GM12878 (cell line): ENCODE measurements around the gene FGFR1OP2.
"Not testable (repeated sequence)": the region's sequence is repeated elsewhere in the genome, so short reads cannot be mapped to it uniquely, and the experiment has no call there.

Source experiments
- CTCF ChIP-seq, 3 experiments: IDR thresholded peaks in 2 of 3; conservative IDR thresholded peaks in 1 of 3; 2 replicates each; pipeline ENCODE4 v1.5.1; 2011; ENCODE audit warnings: low read depth in 3 of 3, low read length in 3 of 3, mild to moderate bottlenecking in 3 of 3, control low read depth in 2 of 3, moderate library complexity in 2 of 3, inconsistent platforms in 1 of 3, mixed read lengths in 1 of 3; ENCODE audit not compliant: control insufficient read depth in 2 of 3, insufficient read depth in 1 of 3; ENCODE audit errors: extremely low read depth in 1 of 3
- MYC ChIP-seq: IDR thresholded peaks from 2 replicates; pipeline ENCODE4 v1.6.1; 2011; ENCODE audit warnings: mild to moderate bottlenecking, low read length, moderate library complexity, inconsistent platforms; ENCODE audit not compliant: insufficient read depth, insufficient replicate concordance, insufficient read length, severe bottlenecking
- POLR2A ChIP-seq: IDR thresholded peaks from 2 replicates; pipeline ENCODE4 v1.6.1; 2011; ENCODE audit warnings: low read depth, mild to moderate bottlenecking, low read length
- RELA ChIP-seq: fragments of 450-650 bp; IDR thresholded peaks from 2 replicates; pipeline ENCODE4 v1.8.0; 2014; ENCODE audit warnings: borderline replicate concordance; ENCODE audit not compliant: partially characterized antibody
- REST ChIP-seq: IDR thresholded peaks from 2 replicates; pipeline ENCODE4 v1.6.1; 2012; ENCODE audit warnings: mild to moderate bottlenecking, low read depth, low read length
- SUPT20H ChIP-seq: IDR thresholded peaks from 2 replicates; pipeline ENCODE4 v1.6.1; 2011; ENCODE audit warnings: low read depth, mild to moderate bottlenecking, low read length, moderate library complexity, borderline replicate concordance; ENCODE audit not compliant: control insufficient read depth
- TAF1 ChIP-seq: IDR thresholded peaks from 2 replicates; pipeline ENCODE4 v1.6.1; 2011; ENCODE audit warnings: mild to moderate bottlenecking, low read depth, low read length, borderline replicate concordance
- TBL1XR1 ChIP-seq: IDR thresholded peaks from 2 replicates; pipeline ENCODE4 v1.6.1; 2012; ENCODE audit warnings: low read depth, low read length, improper control_type of control experiment
- TCF12 ChIP-seq: IDR thresholded peaks from 2 replicates; pipeline ENCODE4 v1.6.1; 2011; ENCODE audit warnings: low read depth, mild to moderate bottlenecking, low read length
- USF1 ChIP-seq: IDR thresholded peaks from 2 replicates; pipeline ENCODE4 v1.6.1; 2011; ENCODE audit warnings: borderline replicate concordance, low read depth, mild to moderate bottlenecking, moderate library complexity, mixed read lengths, low read length; ENCODE audit not compliant: insufficient read depth; ENCODE audit errors: extremely low read length
- ZSCAN29 ChIP-seq: fragments of 450-650 bp; IDR thresholded peaks from 2 replicates; pipeline ENCODE4 v1.6.1; 2017; ENCODE audit warnings: mild to moderate bottlenecking, moderate library complexity

- TF ChIP-seq CTCF (IDR thresholded peaks at IDR 0.05 in 2 of 3, conservative IDR thresholded peaks at IDR 0.05 in 1 of 3; ENCODE audit: control insufficient read depth in 2 of 3, extremely low read depth in 1 of 3, insufficient read depth in 1 of 3, low read depth in 3 of 3, low read length in 3 of 3); REST; USF1; TAF1; POLR2A; SUPT20H; TCF12; RELA; MYC; ZSCAN29; TBL1XR1: not testable (repeated sequence)
Observed at GRCh38 chr12:26903396-26903795, 34.9 kb upstream of the FGFR1OP2 start.
